ENCODE measurements around the gene COL4A4.

DNA sequence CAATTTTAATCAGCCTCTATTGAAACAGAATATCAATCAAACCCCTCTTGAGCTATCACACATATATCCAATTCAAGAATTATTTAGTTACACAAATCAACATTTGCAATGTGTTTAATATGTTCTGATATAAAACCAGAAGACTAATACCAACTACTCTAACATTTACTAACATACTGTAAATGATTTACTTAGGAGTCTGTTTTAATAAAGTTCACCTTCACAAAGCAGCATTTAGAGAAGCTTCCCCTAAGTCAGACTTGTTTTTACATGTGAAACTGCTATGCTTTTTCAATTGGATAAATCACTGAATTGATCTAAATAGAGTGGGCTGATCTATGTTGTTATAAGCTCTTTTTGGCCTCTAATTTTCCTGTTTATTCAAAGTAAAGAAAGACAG is 18.8 kb upstream of the COL4A4 start:
- TF ChIP-seq, protein P1, sequence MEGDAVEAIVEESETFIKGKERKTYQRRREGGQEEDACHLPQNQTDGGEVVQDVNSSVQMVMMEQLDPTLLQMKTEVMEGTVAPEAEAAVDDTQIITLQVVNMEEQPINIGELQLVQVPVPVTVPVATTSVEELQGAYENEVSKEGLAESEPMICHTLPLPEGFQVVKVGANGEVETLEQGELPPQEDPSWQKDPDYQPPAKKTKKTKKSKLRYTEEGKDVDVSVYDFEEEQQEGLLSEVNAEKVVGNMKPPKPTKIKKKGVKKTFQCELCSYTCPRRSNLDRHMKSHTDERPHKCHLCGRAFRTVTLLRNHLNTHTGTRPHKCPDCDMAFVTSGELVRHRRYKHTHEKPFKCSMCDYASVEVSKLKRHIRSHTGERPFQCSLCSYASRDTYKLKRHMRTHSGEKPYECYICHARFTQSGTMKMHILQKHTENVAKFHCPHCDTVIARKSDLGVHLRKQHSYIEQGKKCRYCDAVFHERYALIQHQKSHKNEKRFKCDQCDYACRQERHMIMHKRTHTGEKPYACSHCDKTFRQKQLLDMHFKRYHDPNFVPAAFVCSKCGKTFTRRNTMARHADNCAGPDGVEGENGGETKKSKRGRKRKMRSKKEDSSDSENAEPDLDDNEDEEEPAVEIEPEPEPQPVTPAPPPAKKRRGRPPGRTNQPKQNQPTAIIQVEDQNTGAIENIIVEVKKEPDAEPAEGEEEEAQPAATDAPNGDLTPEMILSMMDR (conservative IDR thresholded peaks at IDR 0.05 in 1 of 2, IDR thresholded peaks at IDR 0.05 in 1 of 2; ENCODE audit: low read depth in 1 of 2, low read length in 2 of 2) = no peak
- no peak for TF ChIP-seq EZH2 (IDR thresholded peaks at IDR 0.05; ENCODE audit: low read length, missing control alignments)
